ENCODE data around the gene A1BG. TPM values are rescaled to one million over a fixed set of nuclear protein-coding genes. Genes with fewer than 3 reads are reported as not detected.
"Not testable (repeated sequence)": the region's sequence is repeated elsewhere in the genome, so short reads cannot be mapped to it uniquely, and the experiment has no call there.

The A1BG gene
- total RNA-seq, 1 donor from 2014 or later: 11.8 TPM

GRCh38 chr19:58381460-58382212 lies 28.3 kb upstream of the A1BG start:
- peak overlapping the region; percentile 79 for H3K27ac Mint-ChIP-seq
- H3K27me3 Mint-ChIP-seq (ENCODE audit: low read depth): no peaks in the 10 kb centered on the region
- H3K4me3 Mint-ChIP-seq (ENCODE audit: low read depth): peak overlapping the region; percentile 90
- no peaks in the 10 kb centered on the region for H3K36me3 Mint-ChIP-seq (ENCODE audit: low read depth)
- H3K9me3 Mint-ChIP-seq: no peaks in the 10 kb centered on the region
- H3K4me1 Mint-ChIP-seq (ENCODE audit: low read depth): peaks cover 25% of the 10 kb centered on the region
- intact Hi-C loops (cut with micrococcal nuclease): loop anchor here (1.0 to 10.0 kb wide), 9 partner anchors 19 to 157 kb away; partner anchors contain the start of genes ERVK3-1, ZNF132, ZNF446 and ZNF497
- no peak for DNase-seq (ENCODE audit: low spot score)

GRCh38 chr19:58380662-58381459 lies 27.6 kb upstream of the A1BG start, which contains the start of gene ZNF837:
ZNF837 (minus strand) TSS chr19:58381030; CDS start chr19:58369332, 11,698 bp downstream.
- Mint-ChIP-seq H3K27ac (peak within 1 kb of the TSS; percentile 85), H3K4me1 (ENCODE audit: low read depth) (peaks cover 24% of the 10 kb centered on the region), H3K4me3 (ENCODE audit: low read depth) (peak within 1 kb of the TSS; percentile 90), H3K9me3 (no peaks in the 10 kb centered on the region), H3K27me3 (ENCODE audit: low read depth) (no peaks in the 10 kb centered on the region), H3K36me3 (ENCODE audit: low read depth) (no peaks in the 10 kb centered on the region)
- intact Hi-C loops (cut with micrococcal nuclease): loop anchor here (1.0 to 10.0 kb wide), 9 partner anchors 19 to 156 kb away; partner anchors contain the start of genes ERVK3-1, ZNF132, ZNF446 and ZNF497
- peak; percentile 99 for DNase-seq (ENCODE audit: low spot score)

- Mint-ChIP-seq H3K4me3 (ENCODE audit: low read depth) (peak overlapping the region; percentile 90), H3K27ac (peak overlapping the region; percentile 85), H3K36me3 (ENCODE audit: low read depth) (no peaks in the 10 kb centered on the region), H3K4me1 (ENCODE audit: low read depth) (peaks cover 19% of the 10 kb centered on the region), H3K9me3 (no peaks in the 10 kb centered on the region), H3K27me3 (ENCODE audit: low read depth) (no peaks in the 10 kb centered on the region)
- no peak for DNase-seq (ENCODE audit: low spot score)
- intact Hi-C loops (cut with micrococcal nuclease): loop anchor here (2.0 to 10.0 kb wide), 4 partner anchors 75 to 155 kb away; partner anchors contain the start of genes ERVK3-1, ZNF446, ZNF544 and ZNF8
Observed at GRCh38 chr19:58380037-58380661, 26.9 kb upstream of the A1BG start.

GRCh38 chr19:58379246-58379645 lies 26.0 kb upstream of the A1BG start:
- DNase-seq (ENCODE audit: low spot score): no peak
- Mint-ChIP-seq H3K4me3 (ENCODE audit: low read depth) (peak overlapping the region; percentile 90), H3K27me3 (ENCODE audit: low read depth) (no peaks in the 10 kb centered on the region), H3K4me1 (ENCODE audit: low read depth) (peaks cover 19% of the 10 kb centered on the region), H3K36me3 (ENCODE audit: low read depth) (no peaks in the 10 kb centered on the region), H3K9me3 (no peaks in the 10 kb centered on the region), H3K27ac (peak overlapping the region; percentile 33)
- intact Hi-C loops (cut with micrococcal nuclease): no loop called here

GRCh38 chr19:58376724-58377123 lies 23.4 kb upstream of the A1BG start:
- H3K36me3 Mint-ChIP-seq (ENCODE audit: low read depth); H3K9me3 Mint-ChIP-seq; H3K4me1 Mint-ChIP-seq (ENCODE audit: low read depth); DNase-seq (ENCODE audit: low spot score); intact Hi-C loops (cut with micrococcal nuclease); H3K27me3 Mint-ChIP-seq (ENCODE audit: low read depth); H3K4me3 Mint-ChIP-seq (ENCODE audit: low read depth); H3K27ac Mint-ChIP-seq: not testable (repeated sequence)

- no peak overlapping the region for H3K4me3 Mint-ChIP-seq (ENCODE audit: low read depth)
- no peaks in the 10 kb centered on the region for H3K9me3 Mint-ChIP-seq
- no peaks in the 10 kb centered on the region for H3K36me3 Mint-ChIP-seq (ENCODE audit: low read depth)
Observed at GRCh38 chr19:58374200-58374599, 20.9 kb upstream of the A1BG start.

GRCh38 chr19:58372311-58373133 lies 19.2 kb upstream of the A1BG start:
- Mint-ChIP-seq H3K4me3 (ENCODE audit: low read depth) (no peak overlapping the region), H3K9me3 (no peaks in the 10 kb centered on the region), H3K27ac (no peak overlapping the region), H3K36me3 (ENCODE audit: low read depth) (no peaks in the 10 kb centered on the region), H3K4me1 (ENCODE audit: low read depth) (no peaks in the 10 kb centered on the region), H3K27me3 (ENCODE audit: low read depth) (no peaks in the 10 kb centered on the region)
- intact Hi-C loops (cut with micrococcal nuclease): no loop called here
- DNase-seq (ENCODE audit: low spot score): no peak

More at GRCh38 chr19:58374200-58374599, 20.9 kb upstream of the A1BG start:
- H3K27ac Mint-ChIP-seq: no peak overlapping the region
- no peaks in the 10 kb centered on the region for H3K27me3 Mint-ChIP-seq (ENCODE audit: low read depth)
- no peaks in the 10 kb centered on the region for H3K4me1 Mint-ChIP-seq (ENCODE audit: low read depth)
- intact Hi-C loops (cut with micrococcal nuclease): no loop called here
- no peak for DNase-seq (ENCODE audit: low spot score)

- intact Hi-C loops (cut with micrococcal nuclease): no loop called here
- Mint-ChIP-seq H3K9me3 (no peaks in the 10 kb centered on the region), H3K27ac (no peak overlapping the region), H3K4me1 (ENCODE audit: low read depth) (no peaks in the 10 kb centered on the region), H3K27me3 (ENCODE audit: low read depth) (no peaks in the 10 kb centered on the region), H3K4me3 (ENCODE audit: low read depth) (no peak overlapping the region), H3K36me3 (ENCODE audit: low read depth) (no peaks in the 10 kb centered on the region)
- no peak for DNase-seq (ENCODE audit: low spot score)
Observed at GRCh38 chr19:58368561-58369360, 15.5 kb upstream of the A1BG start.

- no peak overlapping the region for H3K27ac Mint-ChIP-seq
- no peak overlapping the region for H3K4me3 Mint-ChIP-seq (ENCODE audit: low read depth)
- intact Hi-C loops (cut with micrococcal nuclease): no loop called here
- no peaks in the 10 kb centered on the region for H3K27me3 Mint-ChIP-seq (ENCODE audit: low read depth)
- DNase-seq (ENCODE audit: low spot score): no peak
- H3K4me1 Mint-ChIP-seq (ENCODE audit: low read depth): peaks cover 1% of the 10 kb centered on the region
- no peaks in the 10 kb centered on the region for H3K36me3 Mint-ChIP-seq (ENCODE audit: low read depth)
- no peaks in the 10 kb centered on the region for H3K9me3 Mint-ChIP-seq
Observed at GRCh38 chr19:58367698-58368454, 14.6 kb upstream of the A1BG start.

- no peak overlapping the region for H3K4me3 Mint-ChIP-seq (ENCODE audit: low read depth)
- no peak for DNase-seq (ENCODE audit: low spot score)
- H3K27ac Mint-ChIP-seq: no peak overlapping the region
- no peaks in the 10 kb centered on the region for H3K9me3 Mint-ChIP-seq
- H3K36me3 Mint-ChIP-seq (ENCODE audit: low read depth): peaks cover 1% of the 10 kb centered on the region
- H3K4me1 Mint-ChIP-seq (ENCODE audit: low read depth): peaks cover 5% of the 10 kb centered on the region
- no peaks in the 10 kb centered on the region for H3K27me3 Mint-ChIP-seq (ENCODE audit: low read depth)
- intact Hi-C loops (cut with micrococcal nuclease): no loop called here
Observed at GRCh38 chr19:58366585-58367430, 13.5 kb upstream of the A1BG start.

Measured in activated T-helper 2 cell treated with anti-CD3 and anti-CD28 coated beads, Interferon-gamma antibody, Interleukin-2, Interleukin-4, amounts not matched to agents 10 μg/mL and 5 μg/mL and 100 μg/mL, durations not matched to agents 14 hours and 24 hours and 36 hours (primary cell).